Activated naive CD4-positive, alpha-beta T cell treated with anti-CD3 and anti-CD28 coated beads, Interleukin-2, amount 10 ng/mL, durations not matched to agents 7 days and 5 days (primary cell): ENCODE results near the gene NT5DC1.
"Not testable (repeated sequence)": the region's sequence is repeated elsewhere in the genome, so short reads cannot be mapped to it uniquely, and the experiment has no call there.

Experiments
- CTCF ChIA-PET: fragments of 350-600 bp; sonication (Branson Sonifier 250); formaldehyde crosslinking; loops from one replicate; lab custom pipeline; 2021; ENCODE audit warnings: antibody characterized with exemption; lab: Charles Lee
- DNase-seq: peaks from one replicate; pipeline ENCODE4 v3.0.0-alpha.2; 2020
- H3K27ac Mint-ChIP-seq: one replicate; pipeline ENCODE4 v1.8.0; 2021; ENCODE audit warnings: mild to moderate bottlenecking, moderate library complexity, mixed read lengths
- H3K27me3 Mint-ChIP-seq: one replicate; pipeline ENCODE4 v1.8.0; 2021; ENCODE audit warnings: mild to moderate bottlenecking, mixed read lengths
- H3K36me3 Mint-ChIP-seq: one replicate; pipeline ENCODE4 v1.8.0; 2021; ENCODE audit warnings: mixed read lengths
- H3K4me1 Mint-ChIP-seq: one replicate; pipeline ENCODE4 v1.8.0; 2021; ENCODE audit warnings: mixed read lengths
- H3K4me3 Mint-ChIP-seq: one replicate; pipeline ENCODE4 v1.8.0; 2021; ENCODE audit warnings: mild to moderate bottlenecking, moderate library complexity, mixed read lengths
- H3K9me3 Mint-ChIP-seq: one replicate; pipeline ENCODE4 v1.8.0; 2021; ENCODE audit warnings: mixed read lengths

Gene NT5DC1

DNA sequence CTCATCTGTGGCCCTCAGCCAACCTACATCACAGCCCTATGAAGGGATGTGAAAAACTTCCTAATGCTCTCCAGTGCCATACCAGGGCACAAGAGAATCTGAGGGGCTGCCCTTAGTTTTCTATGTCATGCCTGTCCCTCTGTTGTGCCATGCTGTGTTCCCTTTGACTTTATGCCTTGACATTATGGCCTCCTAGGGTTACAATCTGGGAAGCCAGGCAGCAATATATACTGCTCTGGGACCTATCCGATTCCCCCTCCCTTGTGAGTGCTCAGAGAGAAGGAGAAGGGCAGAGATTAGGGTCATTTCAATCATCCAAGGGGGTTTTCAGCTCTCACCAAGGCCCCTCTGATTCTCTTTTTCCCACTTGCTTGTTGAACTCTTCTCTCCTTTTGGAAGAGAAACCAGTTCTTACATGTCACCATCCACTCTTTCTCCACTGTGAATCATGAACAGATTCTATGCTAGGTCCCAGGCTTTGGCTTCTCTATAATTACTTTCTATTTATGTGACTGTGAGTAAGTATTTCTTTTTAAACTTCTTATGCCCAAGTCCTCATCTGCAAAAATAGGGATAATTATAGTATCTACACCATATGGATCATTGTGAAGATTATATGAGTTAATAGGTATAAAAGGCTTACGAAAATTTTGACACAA, 25.8 kb upstream of the NT5DC1 start:
- H3K27ac Mint-ChIP-seq, result no peak overlapping the region
- CTCF ChIA-PET, result no interaction called here
- DNase-seq, result no peak

DNA sequence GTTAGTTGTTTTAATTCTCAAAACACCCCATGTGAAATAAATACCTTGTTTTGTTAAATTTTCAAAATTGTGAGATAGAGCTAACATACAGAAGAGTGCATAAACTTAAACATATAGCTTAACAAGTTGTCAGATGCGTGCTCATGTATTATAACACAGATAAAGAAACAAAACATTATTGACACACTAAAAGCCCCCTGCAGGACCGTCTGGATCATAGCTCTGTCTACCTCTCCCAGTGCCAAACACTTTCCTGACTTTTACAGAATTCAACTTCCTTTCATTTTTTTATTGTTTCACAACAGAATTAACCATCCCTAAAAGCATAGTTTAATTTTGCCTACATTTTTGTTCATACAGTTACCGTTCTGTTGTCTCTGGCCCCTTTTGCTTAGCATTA, 22.1 kb upstream of the NT5DC1 start:
- no peak for DNase-seq
- Mint-ChIP-seq H3K36me3 (no peaks in the 10 kb centered on the region), H3K27ac (no peak overlapping the region), H3K4me3 (no peak overlapping the region), H3K9me3 (no peaks in the 10 kb centered on the region), H3K4me1 (no peaks in the 10 kb centered on the region), H3K27me3 (peaks cover 4% of the 10 kb centered on the region)
- CTCF ChIA-PET, result no interaction called here

More for the DNA sequence above, 25.8 kb upstream of the NT5DC1 start:
- Mint-ChIP-seq H3K9me3 (no peaks in the 10 kb centered on the region), H3K27me3 (peaks cover 4% of the 10 kb centered on the region), H3K4me1 (peaks cover 3% of the 10 kb centered on the region), H3K4me3 (no peak overlapping the region), H3K36me3 (no peaks in the 10 kb centered on the region)

DNA sequence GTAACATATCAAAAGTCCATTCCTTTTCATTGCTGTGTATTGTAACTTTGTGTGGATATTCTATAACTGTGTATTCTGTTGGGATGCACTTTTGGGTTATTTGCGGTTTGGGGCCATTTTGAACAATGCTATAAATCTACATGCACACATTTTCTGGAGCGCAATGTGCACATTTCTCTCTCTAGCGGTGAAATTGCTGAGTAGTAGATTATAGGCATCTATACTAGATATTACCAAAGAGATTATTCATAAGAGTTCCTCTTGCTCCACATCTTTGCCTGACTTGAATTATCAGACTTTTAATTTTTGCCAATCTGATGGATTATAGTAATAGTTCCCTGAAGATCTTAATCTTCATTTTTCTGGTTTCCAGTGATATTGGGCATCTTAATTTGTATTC, 21.7 kb upstream of the NT5DC1 start:
- Mint-ChIP-seq H3K4me1 (no peaks in the 10 kb centered on the region), H3K4me3 (no peak overlapping the region), H3K36me3 (no peaks in the 10 kb centered on the region), H3K9me3 (no peaks in the 10 kb centered on the region), H3K27ac (no peak overlapping the region), H3K27me3 (peaks cover 4% of the 10 kb centered on the region)
- CTCF ChIA-PET, result no interaction called here
- no peak for DNase-seq

DNA sequence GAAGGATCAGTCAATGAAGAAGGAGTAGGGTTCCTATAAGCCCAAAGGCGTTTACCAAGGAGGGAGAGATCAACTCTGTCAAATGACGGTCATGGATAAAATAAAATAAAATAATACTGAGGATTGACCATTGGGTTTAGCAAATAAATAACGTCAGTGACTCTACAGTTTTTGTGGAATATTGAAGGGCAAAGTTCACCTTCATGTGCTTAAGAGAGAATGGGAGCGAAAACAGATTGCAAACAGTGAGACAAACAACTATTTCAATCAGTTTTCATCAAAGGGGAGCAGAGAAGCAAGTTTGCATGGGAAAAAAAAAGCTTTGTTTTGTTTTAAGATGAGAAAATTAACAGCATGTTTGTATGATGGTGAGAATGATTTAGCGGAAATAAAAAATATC, 17.6 kb upstream of the NT5DC1 start:
- H3K4me3 Mint-ChIP-seq, result no peak overlapping the region
- H3K36me3 Mint-ChIP-seq, result no peaks in the 10 kb centered on the region
- H3K4me1 Mint-ChIP-seq, result no peaks in the 10 kb centered on the region
- no peaks in the 10 kb centered on the region for H3K9me3 Mint-ChIP-seq
- no peak for DNase-seq
- CTCF ChIA-PET, result interaction anchor here (1.1 kb wide), 1 partner anchor 13 kb away, joined by 4 read pairs; no protein-coding TSS in a partner anchor
- H3K27me3 Mint-ChIP-seq, result no peaks in the 10 kb centered on the region
- no peak overlapping the region for H3K27ac Mint-ChIP-seq

DNA sequence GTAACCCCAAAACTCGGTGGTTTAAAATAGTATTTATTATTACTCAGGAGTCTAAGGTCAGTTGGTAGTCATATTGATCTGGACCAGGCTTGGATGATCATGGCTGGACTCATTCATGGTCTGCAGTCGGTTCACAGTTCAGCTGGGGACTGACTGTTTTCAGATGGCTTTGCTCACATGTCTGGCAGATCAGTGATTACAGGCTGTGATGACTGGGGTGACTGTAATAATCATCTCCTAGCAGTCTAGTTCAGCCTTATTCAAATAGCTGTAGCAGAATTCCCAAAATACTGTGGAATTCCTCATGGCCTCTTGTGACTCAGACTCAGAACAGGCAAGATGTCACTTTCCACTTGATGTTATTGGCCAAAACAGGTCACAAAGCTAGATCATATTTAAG, 16.4 kb upstream of the NT5DC1 start:
- CTCF ChIA-PET, result interaction anchor here (1.2 kb wide), 1 partner anchor 73 kb away, joined by 3 read pairs; no protein-coding TSS in a partner anchor
- Mint-ChIP-seq H3K27me3 (no peaks in the 10 kb centered on the region), H3K4me1 (no peaks in the 10 kb centered on the region), H3K9me3 (no peaks in the 10 kb centered on the region), H3K27ac (no peak overlapping the region), H3K36me3 (no peaks in the 10 kb centered on the region), H3K4me3 (no peak overlapping the region)
- no peak for DNase-seq

DNA sequence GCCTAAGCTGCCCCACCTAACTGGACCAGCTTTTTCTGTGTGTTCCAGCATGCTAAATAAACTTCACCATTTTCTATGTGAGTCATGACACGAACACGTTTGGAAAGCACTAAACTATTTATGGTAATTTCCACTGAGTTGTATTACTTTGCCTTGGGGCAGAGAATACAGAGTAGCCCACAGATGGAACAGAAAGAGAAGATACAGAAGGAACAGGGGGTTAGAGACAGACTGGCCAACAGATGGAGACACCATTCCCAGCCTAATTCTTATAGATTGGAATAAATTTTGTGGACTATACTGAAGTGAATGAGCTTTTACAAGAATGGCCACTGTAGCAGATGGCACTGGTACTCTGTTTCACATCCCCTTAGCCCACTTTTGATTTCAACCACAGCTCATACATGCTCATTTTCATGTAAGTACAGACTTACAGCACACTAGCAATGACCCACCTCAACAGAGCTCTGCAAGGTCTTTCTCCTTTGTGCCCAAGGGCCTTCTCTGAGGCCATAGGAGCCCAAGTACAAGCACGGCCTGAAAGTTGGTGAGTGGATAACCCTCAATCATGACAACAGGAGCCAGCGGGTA, 13.1 kb upstream of the NT5DC1 start:
- peaks cover 6% of the 10 kb centered on the region for H3K4me1 Mint-ChIP-seq
- H3K27ac Mint-ChIP-seq, result no peak overlapping the region
- DNase-seq, result no peak
- CTCF ChIA-PET, result interaction anchor here (1.7 kb wide), 1 partner anchor 9 kb away, joined by 6 read pairs; no protein-coding TSS in a partner anchor
- H3K36me3 Mint-ChIP-seq, result no peaks in the 10 kb centered on the region
- H3K27me3 Mint-ChIP-seq, result no peaks in the 10 kb centered on the region
- no peaks in the 10 kb centered on the region for H3K9me3 Mint-ChIP-seq
- no peak overlapping the region for H3K4me3 Mint-ChIP-seq

DNA sequence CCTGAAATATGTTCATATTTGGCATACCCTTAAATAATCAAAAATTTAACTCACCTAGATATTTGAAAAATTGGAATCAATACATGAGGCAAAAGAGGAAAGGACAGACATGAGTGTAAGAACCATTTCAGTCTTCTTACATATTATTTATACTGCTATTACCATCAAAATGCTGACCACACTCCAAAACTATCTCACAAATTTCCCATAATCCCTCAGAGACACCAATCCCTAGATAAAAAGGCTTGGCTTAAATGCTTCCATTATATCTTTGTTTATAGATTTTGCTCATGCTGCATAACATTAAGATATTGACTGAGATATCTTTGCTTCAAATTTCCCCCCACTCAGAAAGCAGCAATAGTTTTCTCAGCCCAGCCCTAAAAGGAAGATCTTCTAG, 11.7 kb upstream of the NT5DC1 start:
- Mint-ChIP-seq H3K36me3 (no peaks in the 10 kb centered on the region), H3K9me3 (no peaks in the 10 kb centered on the region), H3K27ac (no peak overlapping the region), H3K27me3 (no peaks in the 10 kb centered on the region), H3K4me1 (peaks cover 6% of the 10 kb centered on the region), H3K4me3 (no peak overlapping the region)
- CTCF ChIA-PET, result no interaction called here
- DNase-seq, result no peak

DNA sequence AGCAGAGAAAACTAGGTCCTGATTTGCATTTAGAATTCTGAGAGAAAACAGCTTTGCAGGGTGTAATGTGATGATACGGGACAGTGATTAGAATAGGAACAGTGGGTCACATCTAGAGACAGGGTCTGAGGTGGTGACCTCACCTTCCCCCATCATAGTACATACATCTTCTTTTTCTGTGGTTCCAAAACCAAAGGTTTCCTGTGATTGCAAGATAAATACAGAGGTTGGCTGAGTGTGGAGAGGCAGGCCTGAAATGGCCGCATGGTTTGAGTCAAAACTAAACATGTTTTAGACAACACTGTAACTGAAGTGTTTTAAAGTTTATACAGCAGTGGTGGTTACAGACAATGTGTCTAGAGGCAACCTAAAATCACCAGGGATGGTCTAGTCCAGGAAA, 10.4 kb upstream of the NT5DC1 start:
- no peak overlapping the region for H3K4me3 Mint-ChIP-seq
- H3K4me1 Mint-ChIP-seq, result peaks cover 6% of the 10 kb centered on the region
- H3K27ac Mint-ChIP-seq, result no peak overlapping the region
- H3K27me3 Mint-ChIP-seq, result no peaks in the 10 kb centered on the region
- no peak for DNase-seq
- no peaks in the 10 kb centered on the region for H3K9me3 Mint-ChIP-seq
- H3K36me3 Mint-ChIP-seq, result no peaks in the 10 kb centered on the region
- CTCF ChIA-PET, result interaction anchor here (0.9 kb wide), 1 partner anchor 22 kb away, joined by 3 read pairs; no protein-coding TSS in a partner anchor

DNA sequence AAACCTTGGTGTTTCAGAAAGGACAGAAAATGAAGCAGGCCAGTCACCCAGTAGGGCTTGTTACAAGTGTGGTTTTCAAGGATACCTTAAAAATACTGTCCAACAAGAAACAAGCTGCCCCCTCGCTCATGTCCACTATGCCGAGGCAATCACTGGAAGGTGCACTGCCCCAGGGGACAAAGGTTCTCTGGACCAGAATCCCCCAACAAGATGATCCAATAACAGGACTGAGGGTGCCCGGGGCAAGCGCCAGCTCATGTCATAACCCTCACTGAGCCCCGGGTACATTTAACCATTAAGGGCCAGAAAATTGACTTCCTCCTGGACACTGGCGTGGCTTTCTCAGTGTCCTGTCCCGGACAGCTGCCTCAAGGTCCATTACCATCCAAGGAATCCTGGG, 6.6 kb upstream of the NT5DC1 start:
- Mint-ChIP-seq H3K4me1 (peaks cover 10% of the 10 kb centered on the region), H3K36me3 (no peaks in the 10 kb centered on the region), H3K27me3 (no peaks in the 10 kb centered on the region), H3K9me3 (peaks cover 15% of the 10 kb centered on the region), H3K27ac (no peak overlapping the region), H3K4me3 (no peak overlapping the region)
- CTCF ChIA-PET, result no interaction called here
- DNase-seq, result no peak

DNA sequence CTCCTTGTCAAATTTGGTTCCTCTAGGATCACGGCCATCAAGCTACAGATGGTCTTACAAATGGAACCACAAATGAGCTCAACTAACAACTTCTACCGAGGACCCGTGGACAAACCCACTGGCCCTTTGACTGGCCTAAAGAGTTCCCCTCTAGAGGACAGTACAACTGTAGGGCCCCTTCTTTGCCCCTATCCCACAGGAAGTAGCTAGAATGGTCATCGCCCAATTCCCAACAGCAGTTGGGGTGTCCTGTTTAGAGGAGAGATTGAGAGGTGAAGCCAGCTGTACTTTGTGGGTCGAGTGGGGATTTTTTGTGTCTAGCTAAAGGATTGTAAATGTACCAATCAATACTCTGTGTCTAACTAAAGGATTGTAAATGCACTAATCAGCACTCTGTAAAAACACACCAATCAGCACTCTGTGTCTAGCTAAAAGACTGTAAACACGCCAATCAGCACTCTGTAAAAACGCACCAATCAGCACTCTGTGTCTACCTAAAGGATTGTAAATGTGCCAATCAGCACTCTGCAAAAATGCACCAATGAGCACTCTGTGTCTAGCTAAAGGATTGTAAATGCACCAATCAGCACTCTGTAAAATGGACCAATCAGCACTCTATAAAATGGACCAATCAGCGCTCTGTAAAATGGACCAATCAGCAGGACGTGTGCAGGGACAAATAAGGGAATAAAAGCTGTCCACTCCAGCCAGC, 4.4 kb upstream of the NT5DC1 start:
- H3K27me3 Mint-ChIP-seq, DNase-seq, H3K4me3 Mint-ChIP-seq, H3K27ac Mint-ChIP-seq, H3K36me3 Mint-ChIP-seq: not testable (repeated sequence)
- H3K9me3 Mint-ChIP-seq, result peaks cover 15% of the 10 kb centered on the region
- peaks cover 14% of the 10 kb centered on the region for H3K4me1 Mint-ChIP-seq
- CTCF ChIA-PET, result interaction anchor here (0.9 to 4.1 kb wide), 9 partner anchors 10 to 87 kb away, joined by 3 to 36 read pairs (median 4); no protein-coding TSS in a partner anchor

DNA sequence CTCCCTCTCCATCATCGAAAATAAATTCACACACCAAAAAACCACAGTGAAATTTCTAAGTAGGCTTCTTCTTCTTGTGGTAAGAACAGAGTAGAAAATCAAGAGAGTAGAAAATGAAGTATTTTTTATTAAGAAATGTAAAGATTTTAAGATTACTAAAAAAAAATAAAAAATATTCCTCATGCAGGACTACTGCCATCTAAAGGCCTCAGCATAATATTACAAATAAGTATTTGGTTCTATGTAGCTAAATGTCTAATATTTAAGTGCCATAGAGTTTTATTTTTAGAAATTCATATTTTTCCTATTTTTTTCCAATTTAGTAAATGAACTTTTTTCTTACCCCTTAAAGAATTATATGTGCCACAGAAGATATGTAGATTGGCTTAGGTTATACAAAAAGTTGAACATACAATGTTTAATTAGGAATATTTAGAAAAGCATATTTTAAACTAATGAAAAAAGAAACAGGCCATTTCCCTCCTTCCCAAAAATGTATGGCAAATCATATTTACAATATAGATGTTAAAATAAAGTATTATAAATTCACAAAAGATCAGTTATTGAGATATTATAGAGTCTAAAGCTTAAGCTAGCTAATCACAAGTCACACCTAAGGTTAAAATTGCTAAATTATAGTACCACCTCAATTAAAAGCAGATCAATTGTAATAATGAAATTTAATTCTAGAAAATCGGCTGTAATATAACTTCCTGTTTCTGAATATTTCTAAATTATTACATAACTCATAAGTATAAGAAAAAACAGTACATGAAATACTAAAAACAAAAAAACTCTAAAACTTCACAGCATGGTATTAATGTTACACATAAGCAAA, 3.5 kb upstream of the NT5DC1 start:
- Mint-ChIP-seq H3K27ac (no peak overlapping the region), H3K9me3 (peaks cover 15% of the 10 kb centered on the region), H3K36me3 (no peaks in the 10 kb centered on the region), H3K4me3 (no peak overlapping the region), H3K4me1 (peaks cover 23% of the 10 kb centered on the region), H3K27me3 (no peaks in the 10 kb centered on the region)
- no peak for DNase-seq
- CTCF ChIA-PET, result interaction anchor here (1.0 to 4.1 kb wide), 8 partner anchors 11 to 91 kb away, joined by 3 to 36 read pairs (median 5); no protein-coding TSS in a partner anchor

DNA sequence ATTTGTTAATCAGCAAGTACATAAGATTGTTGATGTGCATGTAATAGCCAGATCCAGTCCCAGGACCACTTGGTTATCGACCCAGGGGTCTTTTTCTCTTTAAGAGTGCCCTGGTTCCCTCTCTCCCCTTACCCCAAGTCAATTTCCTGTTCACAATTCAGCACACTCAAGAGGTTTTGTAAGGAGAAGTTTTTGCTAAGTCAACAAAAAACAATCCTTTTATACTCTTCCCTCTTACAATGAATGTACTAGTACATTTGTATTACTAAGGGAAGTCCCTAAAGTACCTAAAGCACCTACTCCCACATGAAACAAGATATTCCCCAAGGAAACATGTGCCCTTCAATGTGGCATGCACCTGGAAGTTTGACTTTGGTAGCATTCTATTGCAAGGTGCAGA, 1.6 kb upstream of the NT5DC1 start:
- peaks cover 4% of the 10 kb centered on the region for H3K36me3 Mint-ChIP-seq
- CTCF ChIA-PET, result interaction anchor here (4.1 kb wide), 1 partner anchor 87 kb away, joined by 36 read pairs; no protein-coding TSS in a partner anchor
- no peak for DNase-seq
- no peaks in the 10 kb centered on the region for H3K27me3 Mint-ChIP-seq
- H3K9me3 Mint-ChIP-seq, result peaks cover 15% of the 10 kb centered on the region
- H3K4me3 Mint-ChIP-seq, result no peak overlapping the region
- H3K27ac Mint-ChIP-seq, result no peak overlapping the region
- H3K4me1 Mint-ChIP-seq, result peaks cover 38% of the 10 kb centered on the region

DNA sequence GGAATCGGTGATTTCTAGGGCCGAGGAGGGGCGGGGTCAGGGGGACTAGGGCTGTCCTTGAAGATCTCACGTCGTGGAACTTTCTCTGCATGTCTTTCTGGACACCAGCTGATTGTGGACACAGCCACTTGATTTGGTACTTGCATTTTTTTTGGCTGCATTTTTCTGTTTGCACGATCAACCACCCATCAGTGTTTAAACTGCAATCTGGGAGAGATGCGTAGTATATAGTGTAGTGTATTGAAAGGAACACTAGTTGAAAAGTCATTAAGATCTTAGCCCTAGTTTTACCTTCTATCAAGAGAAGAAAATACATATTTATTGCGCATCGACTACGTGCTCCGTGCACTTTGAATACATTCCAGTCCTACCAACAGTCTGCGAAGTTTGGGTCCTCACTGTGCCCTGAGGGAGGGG, 657 bp downstream of the NT5DC1 start:
- Mint-ChIP-seq H3K27ac (peak overlapping the region; percentile 89), H3K9me3 (peaks cover 5% of the 10 kb centered on the region), H3K4me3 (peak overlapping the region; percentile 88), H3K36me3 (peaks cover 4% of the 10 kb centered on the region), H3K27me3 (no peaks in the 10 kb centered on the region), H3K4me1 (peaks cover 53% of the 10 kb centered on the region)
- DNase-seq, result no peak
- CTCF ChIA-PET, result interaction anchor here (1.2 to 4.0 kb wide), 3 partner anchors 9 to 116 kb away, joined by 4 to 29 read pairs (median 4); no protein-coding TSS in a partner anchor
